HG02623 (cell line): ENCODE data around the gene CATSPERD.
"Not testable (repeated sequence)": the region's sequence is repeated elsewhere in the genome, so short reads cannot be mapped to it uniquely, and the experiment has no call there.

ENCODE experiments used
- ATAC-seq: cut with Tn5 transposase; IDR thresholded peaks from one replicate; pipeline ENCODE4 v1.9.1; 2021; ENCODE audit warnings: moderate library complexity; ENCODE audit not compliant: unreplicated experiment

CATSPERD gene

DNA sequence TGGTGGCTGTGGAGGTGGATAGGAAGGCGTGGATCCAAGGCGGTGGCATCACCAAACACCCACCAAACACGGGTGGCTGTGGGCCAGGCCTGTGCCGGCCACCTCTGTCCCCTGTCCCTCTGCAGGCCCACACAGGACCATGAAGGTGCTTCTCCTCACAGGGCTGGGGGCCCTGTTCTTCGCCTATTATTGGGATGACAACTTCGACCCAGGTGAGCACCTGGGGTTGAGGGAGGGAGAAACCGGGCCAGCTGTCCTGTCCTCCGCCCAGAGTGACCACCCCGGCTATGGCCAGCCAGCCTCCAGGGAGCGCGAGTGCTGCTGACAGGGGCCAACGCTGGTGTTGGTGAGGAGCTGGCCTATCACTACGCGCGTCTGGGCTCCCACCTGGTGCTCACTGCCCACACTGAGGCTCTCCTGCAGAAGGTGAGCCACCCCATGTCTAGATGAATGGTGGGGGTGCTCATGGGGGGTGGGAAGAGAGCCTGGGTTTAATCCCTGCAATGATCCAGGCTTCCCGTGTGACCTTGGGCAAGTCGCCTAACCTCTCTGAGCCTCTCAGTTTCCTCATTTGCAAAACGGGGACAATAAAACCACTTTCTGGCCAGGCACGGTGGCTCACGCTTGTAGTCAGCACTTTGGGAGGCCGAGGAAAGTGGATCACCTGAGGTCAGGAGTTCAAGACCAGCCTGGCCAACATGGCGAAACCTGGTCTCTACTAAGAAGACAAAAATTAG lies 35.6 kb upstream of the CATSPERD start:
- ATAC-seq = no peak

DNA sequence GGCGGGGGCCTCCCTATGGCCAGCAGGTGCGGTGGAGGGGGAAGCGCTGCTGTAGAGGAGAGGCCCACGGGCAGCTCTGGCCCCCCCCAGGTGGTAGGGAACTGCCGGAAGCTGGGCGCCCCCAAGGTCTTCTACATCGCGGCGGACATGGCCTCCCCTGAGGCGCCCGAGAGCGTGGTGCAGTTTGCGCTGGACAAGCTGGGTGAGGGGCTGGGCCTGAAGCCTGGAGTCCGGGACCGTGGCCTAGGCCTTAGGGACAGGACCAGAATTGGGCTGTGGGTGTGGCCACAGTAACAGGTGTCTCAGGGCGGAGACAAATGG lies 34.2 kb upstream of the CATSPERD start:
- ATAC-seq = no peak

DNA sequence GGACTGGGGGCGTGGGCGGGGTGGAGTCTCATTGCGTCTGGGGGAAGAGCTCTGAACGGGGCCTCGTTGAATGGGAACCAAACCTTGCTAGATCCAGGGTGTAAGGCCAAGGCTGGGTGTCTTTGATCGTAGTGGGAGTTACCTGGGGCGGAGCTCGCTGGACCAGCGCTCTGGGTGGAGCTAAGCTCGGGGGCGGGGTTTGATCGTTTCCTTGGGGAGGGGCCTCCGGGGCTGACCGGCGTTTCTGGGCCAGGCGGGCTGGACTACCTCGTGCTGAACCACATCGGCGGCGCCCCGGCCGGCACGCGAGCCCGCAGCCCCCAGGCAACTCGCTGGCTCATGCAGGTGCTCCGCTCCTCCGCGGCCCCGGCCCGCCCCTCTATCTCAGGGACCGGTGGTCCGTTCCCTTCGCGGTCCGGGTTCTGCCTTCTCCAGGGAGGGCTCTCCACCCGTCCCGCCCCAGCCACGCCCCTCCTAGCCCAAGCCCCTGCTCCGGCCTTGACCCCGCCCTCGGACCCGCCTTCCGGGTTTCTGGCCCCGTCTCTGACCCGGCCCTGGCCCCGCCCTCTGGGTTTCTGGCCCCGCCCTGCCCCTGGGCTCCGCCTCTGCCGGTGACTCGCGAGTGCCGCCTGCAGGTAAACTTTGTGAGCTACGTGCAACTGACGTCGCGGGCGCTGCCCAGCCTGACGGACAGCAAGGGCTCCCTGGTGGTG lies 33.6 kb upstream of the CATSPERD start:
- ATAC-seq = peak; percentile 44

DNA sequence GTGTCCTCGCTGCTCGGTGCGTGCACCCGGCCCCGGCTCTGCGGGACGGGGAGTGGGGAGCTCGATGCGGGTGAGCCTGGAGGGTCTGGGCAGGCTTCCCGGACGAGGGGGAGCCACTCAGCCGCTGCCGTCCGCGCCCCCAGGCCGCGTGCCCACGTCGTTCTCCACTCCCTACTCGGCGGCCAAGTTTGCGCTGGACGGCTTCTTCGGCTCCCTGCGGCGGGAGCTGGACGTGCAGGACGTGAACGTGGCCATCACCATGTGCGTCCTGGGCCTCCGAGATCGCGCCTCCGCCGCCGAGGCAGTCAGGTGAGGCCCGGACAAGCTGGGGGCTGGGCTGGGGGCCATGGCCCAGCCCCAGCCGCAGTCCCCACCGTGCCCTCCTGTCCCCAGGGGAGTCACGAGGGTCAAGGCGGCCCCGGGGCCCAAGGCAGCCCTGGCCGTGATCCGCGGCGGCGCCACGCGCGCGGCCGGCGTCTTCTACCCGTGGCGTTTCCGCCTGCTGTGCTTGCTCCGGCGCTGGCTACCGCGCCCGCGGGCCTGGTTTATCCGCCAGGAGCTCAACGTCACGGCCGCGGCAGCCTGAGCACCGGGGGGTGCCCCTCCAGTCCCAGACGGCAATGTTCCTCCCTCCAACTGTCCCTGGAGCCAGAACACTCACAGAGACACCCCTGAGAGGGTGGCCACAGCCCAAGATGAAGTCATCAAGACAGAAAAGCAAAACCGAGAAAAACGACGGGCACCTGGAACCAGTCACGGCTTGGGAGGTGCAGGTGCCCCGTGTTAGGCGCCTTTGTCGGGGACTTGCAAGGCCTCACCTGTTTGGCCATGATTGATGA lies 32.9 kb upstream of the CATSPERD start:
- no peak for ATAC-seq

DNA sequence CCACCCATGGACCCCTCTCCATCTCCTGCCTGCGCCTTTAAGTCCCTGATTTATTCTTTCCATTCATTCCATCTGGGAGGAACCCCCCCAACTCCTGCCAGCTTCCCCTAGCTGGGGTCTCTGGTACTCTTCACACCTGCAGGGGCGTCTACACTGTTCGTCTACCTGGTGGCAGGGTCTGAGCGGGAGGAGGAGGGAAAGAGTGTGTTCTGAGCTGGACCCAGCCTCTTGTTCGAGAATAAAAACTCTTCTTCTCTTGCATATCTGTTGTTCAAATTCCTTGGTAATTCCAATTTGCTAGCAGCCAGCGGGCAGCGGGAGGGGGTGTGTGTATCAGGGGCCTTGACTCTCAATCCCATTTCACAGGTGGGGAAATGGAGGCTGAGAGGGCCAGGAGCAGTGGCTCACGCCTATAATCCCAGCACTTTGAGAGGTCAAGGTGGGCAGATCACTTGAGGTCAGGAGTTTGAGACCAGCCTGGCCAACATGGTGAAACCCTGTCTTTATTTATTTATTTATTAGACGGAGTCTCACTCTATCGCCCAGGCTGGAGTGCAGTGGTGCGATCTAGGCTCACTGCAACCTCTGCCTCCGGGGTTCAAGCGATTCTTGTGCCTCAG lies 32.1 kb upstream of the CATSPERD start:
- not testable (repeated sequence) for ATAC-seq

DNA sequence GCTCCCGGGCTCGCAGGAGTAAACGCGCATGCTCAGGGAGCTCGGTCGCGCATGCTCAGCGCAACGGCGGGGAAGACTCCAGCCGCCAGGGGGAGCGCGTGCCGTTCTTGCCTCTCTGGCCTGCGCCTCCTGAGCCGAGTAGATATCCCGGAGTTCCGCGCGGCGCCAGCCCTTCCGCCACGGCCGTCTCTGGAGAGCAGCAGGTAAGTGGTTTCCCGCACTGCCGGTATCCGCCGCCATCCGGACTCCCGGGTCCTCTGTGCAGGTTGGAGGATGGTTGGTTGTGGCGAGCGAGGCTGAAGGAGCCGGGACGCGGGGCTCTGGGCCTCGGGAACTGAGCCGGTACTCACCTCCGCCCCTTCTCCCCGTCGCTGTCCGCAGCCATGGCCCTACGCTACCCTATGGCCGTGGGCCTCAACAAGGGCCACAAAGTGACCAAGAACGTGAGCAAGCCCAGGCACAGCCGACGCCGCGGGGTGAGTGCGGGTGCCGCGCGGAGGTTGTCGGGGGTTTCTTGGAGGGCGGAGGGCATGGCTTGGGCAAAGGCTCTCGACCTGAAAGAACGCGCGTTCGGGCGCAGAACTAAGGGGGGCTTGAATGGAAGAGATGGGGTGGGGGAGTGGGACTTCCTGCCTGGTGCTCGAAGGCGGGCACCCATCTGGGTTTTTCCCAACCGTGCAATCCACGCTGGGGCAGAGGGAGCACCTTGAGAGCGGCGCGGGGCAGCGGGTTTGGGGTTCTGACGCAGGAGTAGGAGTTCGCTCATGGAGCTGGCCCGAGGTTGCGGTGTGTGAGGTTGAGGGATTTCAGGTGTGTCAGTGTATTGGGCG lies 30.1 kb upstream of the CATSPERD start, which contains the start of gene RPL36:
TSS of gene RPL36 (plus strand) at position 171 of the 830 bp plus-strand sequence. CDS start at position 384, 213 bp downstream.
- ATAC-seq = peak; percentile 55

DNA sequence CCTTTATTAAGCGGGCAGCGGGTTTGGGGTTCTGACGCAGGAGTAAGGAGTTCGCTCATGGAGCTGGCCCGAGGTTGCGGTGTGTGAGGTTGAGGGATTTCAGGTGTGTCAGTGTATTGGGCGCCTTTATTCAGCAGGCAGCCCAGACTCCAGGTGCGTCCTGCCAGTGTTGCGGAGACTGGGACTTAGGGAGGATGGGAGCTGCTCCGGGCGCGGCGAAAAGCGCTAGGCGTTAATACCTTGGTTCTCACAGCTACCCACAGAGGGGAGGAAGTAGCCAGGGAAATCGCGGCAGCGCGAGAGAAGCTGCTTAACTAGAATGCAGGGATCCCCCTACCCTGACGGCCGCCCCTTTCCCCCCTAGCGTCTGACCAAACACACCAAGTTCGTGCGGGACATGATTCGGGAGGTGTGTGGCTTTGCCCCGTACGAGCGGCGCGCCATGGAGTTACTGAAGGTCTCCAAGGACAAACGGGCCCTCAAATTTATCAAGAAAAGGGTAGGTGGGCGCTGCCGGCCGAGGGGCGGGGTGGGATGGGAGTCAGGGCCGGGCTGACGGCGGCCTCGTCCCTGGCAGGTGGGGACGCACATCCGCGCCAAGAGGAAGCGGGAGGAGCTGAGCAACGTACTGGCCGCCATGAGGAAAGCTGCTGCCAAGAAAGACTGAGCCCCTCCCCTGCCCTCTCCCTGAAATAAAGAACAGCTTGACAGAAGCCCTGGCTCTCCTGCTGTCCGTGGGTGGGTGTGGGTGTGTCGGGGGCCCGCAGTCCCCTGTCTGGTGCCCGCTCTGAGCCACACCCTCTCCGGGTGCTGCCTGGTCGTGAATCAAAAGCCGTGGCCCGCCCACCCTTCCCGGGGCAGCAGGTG lies 29.2 kb upstream of the CATSPERD start:
- ATAC-seq = no peak

DNA sequence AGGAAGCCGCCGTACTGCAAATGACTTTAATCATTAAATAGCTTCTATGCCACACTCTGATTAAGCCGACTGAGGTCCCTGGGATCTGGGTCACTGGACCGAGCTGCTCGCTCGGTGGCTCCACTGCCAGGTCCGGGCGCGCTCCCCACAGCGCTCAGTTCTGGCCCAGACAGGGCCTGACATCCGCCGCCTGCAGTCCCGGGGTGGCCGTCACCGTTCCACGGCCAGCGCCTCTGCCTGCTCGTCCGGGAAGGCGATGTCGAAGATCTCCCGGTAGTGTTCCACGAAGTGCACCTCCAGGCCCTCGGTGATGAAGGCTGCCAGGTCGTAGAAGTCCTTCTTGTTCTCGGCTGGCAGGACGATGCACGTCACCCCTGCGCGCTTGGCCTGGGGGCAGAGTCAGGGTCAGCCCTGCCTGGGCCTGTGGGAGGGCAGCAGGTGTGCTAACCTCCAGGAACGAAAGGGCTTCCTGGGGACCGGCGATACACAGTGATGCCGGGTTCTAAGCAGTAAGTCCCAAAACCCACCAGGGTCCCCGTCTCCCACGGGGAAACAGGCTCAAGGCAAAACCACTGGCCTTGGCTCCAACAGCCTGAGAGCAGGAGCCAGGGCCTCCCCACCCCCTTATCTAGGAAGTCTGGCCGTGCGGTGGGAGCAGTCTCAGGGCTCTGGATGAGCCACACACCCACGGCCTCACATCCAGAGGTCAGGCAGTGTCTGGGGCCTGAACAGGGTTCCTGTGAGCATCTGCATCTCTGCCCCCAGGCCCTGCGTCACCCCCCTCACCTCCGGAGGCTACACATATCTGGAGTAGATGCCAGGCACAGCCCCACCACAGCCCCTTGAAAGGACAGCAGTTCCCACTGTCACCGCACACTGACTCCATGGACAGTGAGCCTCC lies 28.4 kb upstream of the CATSPERD start:
- ATAC-seq = no peak

DNA sequence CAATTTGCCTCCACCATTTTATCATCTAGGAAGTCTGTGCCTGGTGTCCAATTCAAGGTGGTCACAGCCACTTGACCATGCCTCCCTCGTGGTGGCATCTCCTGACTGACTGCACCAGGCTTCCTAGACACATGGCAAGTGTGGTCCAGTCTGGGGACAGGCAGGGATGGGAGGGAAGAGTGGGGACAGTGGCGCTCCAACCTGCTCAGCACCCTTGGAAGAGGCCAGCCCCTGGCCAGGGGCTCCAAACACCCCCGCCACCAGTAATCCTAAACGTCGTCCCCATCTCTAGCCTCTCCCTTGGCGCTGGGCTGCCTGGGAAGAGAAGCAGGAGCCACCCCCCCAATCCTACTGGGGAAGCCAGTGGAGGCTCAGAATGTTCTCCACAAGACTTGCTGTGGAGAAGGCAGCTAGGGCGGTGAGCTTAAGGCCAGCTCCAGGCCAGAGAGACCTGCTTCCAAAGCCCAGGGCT lies 27.7 kb upstream of the CATSPERD start:
- no peak for ATAC-seq

DNA sequence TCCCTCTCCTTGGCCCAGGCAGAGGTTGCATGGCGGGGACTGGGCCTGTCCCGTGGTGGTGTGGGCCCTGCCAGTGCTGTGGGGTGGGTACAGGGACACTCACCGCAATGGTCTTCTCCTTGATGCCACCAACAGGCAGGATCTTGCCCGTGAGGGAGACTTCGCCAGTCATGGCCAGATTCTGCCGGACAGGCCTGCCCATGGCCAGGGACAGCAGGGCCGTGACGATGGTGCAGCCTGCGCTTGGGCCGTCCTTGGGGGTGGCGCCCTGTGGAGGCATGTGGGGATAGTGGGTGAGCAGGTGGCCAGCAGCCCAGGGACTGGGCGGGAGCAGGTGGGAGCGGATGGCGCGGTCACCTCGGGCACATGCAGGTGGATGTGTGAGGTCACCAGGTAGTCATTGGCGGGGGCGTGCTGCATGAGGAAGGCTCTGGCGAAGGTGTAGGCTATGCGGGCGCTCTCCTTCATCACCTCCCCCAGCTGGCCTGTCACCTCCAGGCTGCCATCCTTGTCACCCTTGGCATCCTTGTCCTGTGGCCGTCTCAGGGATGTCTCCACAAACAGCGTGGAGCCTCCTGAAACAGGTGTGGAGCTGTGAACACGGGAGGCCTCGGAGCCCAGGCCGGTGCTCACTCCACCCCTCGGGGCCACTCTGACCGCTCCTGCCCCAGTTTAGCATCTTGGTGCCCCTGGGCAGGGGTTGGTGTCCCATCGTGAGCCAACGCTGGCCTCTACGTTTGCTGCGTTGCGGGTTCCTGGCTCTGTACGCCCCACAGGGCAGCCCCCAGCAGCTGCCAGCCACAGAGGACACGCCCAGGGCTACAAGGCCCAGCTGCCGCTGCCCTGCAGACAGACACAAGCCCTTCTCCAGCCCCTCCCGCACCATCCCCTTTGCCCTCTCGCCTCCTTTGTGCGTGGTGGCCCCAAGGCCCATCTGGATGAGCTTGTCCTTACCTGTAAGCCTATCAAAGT lies 27.0 kb upstream of the CATSPERD start:
- no peak for ATAC-seq

DNA sequence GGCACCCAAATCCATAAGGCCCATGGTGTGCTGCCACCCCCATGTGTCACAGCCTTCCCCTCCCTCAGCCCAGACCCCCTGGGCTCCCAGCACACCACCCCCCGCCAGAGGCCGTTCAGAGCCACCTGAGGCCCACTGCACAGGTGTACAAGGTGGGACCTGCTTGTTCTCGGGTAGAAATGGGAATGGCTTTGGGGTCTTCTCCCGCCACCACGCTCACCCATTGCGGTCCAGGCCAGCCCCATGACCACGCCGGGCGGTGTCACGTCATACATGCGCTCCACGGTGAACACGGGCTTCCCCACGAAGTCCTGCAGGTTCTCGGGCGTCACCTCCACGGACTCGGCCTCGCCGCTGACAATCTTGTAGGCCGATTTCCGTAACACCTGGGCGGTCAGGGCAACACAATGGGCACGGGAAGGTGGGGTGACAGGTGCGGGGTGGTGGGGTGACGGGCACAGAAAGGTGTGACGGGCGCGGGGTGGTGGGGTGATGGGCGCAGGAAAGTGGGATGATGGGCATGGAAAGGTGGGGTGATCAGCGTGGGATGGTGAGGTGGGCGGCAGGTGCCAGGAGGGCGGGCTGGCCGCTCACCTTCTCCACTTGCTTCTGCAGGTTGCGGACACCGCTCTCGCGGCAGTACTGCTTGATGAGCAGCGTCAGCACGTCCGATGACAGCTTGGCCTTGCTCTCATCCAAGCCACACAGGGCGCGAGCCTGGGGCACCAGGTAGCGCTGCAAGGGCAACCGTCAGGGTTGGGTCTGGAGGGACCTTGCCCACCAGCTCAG lies 26.1 kb upstream of the CATSPERD start:
- ATAC-seq = no peak

DNA sequence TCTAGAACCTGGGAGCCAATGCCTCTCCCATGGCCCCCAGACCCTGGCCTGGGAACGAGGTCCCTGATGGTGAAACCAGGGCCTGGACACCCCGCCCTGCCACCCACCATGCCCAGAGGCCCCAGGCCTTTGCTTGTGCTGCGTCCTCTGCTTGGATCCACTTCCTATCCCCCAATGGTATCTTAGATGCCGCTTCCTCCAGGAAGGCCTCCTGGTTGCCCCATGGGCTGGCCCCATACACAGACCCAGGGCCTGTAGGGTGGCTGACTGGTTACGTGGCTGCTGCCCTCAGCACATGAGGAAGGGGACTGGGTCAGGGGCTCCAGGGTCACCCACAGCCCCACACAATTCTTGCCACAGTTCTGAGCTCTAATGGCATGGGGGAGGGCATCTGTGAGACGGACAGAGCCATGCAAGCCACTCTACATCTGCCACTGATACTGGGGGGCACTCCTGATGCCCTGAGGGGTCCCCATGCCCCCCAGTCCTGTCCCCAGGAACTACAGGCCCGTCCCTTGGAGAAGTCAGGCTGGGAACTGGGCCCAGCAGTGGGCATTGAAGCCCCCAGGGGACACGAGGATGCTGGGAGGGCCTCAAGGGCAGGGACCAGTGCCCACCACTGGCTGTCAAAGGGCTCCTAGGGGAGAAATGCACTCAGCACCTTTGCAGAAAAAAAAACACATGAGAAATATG lies 25.3 kb upstream of the CATSPERD start:
- no peak for ATAC-seq

DNA sequence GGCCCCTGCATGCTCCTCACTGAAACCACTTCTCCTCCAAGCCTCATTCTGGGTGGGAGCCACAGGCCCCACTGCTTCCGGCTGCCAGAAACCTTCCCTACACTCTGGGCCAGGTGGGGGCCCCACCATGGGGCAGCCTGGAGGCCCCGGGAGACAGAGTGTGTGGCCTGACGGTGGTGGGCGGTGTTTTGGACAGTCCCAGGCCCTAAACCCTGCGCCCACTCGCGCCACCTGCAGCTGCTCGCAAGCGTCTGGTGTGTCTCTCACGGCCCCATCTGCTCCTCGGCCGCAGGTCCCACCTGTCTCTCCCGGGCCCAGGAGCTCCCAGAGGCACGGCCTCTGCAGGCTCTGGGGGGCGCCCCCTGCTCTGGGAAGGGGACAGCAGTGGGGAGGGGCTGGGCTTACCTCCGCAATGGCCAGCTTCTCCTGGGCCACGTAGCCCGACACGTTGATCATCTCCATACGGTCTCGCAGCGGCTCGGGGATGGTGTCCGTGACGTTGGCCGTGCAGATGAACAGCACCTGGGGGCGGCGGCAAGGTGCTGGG lies 24.7 kb upstream of the CATSPERD start:
- no peak for ATAC-seq

DNA sequence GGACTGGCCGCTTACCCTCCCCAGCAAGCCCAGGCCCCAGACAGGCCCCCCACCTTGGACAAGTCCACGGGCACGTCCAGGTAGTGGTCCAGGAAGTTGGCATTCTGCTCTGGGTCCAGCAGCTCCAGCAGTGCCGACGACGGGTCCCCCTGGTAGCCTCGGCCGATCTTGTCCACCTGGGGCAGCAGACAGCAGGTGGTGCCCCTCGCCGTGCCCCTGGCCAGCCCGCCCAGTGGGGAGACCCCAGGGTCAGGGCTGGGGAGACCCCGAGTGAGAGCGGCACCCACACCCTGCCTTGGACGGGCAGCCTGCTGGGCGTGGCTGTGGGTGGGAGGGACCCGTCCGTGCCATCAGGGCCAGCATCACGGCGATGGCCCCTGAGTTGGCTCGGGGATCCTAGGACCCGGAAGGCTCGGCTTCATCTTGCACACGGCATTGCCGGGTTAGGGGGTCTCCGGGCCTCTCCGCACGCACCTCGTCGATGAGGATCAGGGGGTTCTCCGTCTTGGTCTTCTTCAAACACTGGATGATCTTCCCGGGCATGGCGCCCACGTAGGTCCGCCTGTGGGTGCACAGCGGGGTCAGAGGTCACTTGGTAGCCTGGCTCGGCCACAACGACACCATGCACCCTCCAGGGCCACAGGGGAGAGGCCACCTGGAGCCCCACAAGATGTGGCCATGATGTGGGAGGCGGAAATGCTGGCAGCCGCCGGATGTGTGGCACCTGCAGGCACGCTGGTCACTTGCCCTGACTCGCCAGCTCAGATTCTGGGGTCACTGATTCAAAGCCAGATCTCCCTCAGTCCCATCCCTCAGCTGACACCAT lies 24.0 kb upstream of the CATSPERD start:
- ATAC-seq = no peak
